ENCODE data around the gene KLC4. TPM values are rescaled to one million over a fixed set of nuclear protein-coding genes. Genes with fewer than 3 reads are reported as not detected.

The KLC4 gene
- total RNA-seq, 1 donor from 2014 or later = 41.4 TPM

GRCh38 chr6:43035495-43036194 is 23.8 kb upstream of the KLC4 start:
- Mint-ChIP-seq H3K9me3 (ENCODE audit: unreplicated experiment) (no peaks in the 10 kb centered on the region), H3K27me3 (ENCODE audit: unreplicated experiment) (no peaks in the 10 kb centered on the region), H3K4me3 (ENCODE audit: unreplicated experiment) (no peak overlapping the region), H3K27ac (ENCODE audit: unreplicated experiment) (no peak overlapping the region), H3K4me1 (ENCODE audit: unreplicated experiment) (no peaks in the 10 kb centered on the region), H3K36me3 (ENCODE audit: low read depth, unreplicated experiment) (peaks cover 29% of the 10 kb centered on the region)
- no peak for TF ChIP-seq CTCF (IDR thresholded peaks at IDR 0.05; ENCODE audit: unreplicated experiment)
- no peak for DNase-seq (ENCODE audit: low spot score)

DNA sequence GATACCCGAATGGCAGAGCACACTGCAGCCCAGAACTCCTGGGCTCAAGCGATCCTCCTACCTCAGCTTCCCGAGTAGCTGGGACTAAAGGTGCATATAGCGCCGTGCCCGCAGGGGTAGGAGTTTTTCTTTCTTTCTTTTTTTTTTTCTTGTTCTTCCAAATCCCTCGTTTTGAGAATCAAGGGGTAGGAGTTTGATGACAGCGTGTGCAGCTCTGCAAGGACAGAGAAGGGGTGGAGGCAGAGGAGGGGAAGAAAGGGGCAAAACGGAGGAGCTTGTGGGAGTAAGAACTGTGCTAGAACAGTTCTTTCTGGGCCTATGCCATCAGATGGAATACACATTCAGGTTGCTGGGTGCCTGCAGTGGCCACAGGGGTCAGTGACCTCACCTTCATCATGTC is 22.7 kb upstream of the KLC4 start:
- Mint-ChIP-seq H3K27ac (ENCODE audit: unreplicated experiment) (no peak overlapping the region), H3K9me3 (ENCODE audit: unreplicated experiment) (no peaks in the 10 kb centered on the region), H3K4me1 (ENCODE audit: unreplicated experiment) (no peaks in the 10 kb centered on the region), H3K36me3 (ENCODE audit: low read depth, unreplicated experiment) (peaks cover 35% of the 10 kb centered on the region), H3K4me3 (ENCODE audit: unreplicated experiment) (no peak overlapping the region), H3K27me3 (ENCODE audit: unreplicated experiment) (no peaks in the 10 kb centered on the region)
- DNase-seq (ENCODE audit: low spot score) = no peak
- TF ChIP-seq CTCF (IDR thresholded peaks at IDR 0.05; ENCODE audit: unreplicated experiment) = no peak

DNA sequence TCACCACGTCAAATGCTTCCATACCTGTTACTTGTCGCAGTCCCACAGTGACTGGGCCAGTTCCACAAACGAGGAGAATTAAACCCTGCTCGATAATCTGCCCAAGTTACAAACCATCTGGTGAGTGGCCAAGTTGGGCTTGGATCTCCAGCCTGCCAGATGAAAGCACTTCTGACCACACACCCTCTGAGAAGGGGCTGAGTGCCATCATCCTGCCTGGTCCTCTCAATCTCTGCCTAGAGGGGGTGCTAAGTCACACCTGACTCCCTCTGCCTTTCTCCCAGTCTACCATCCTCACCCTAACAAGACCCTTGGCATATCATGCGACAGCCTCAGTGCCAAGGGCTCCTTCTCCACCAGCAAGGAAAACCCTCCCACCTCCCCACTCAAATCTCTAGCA is 22.2 kb upstream of the KLC4 start:
- peak overlapping the region; percentile 31 for H3K27ac Mint-ChIP-seq (ENCODE audit: unreplicated experiment)
- H3K9me3 Mint-ChIP-seq (ENCODE audit: unreplicated experiment) = no peaks in the 10 kb centered on the region
- H3K27me3 Mint-ChIP-seq (ENCODE audit: unreplicated experiment) = peaks cover 1% of the 10 kb centered on the region
- no peaks in the 10 kb centered on the region for H3K4me1 Mint-ChIP-seq (ENCODE audit: unreplicated experiment)
- H3K36me3 Mint-ChIP-seq (ENCODE audit: low read depth, unreplicated experiment) = peaks cover 35% of the 10 kb centered on the region
- no peak for DNase-seq (ENCODE audit: low spot score)
- H3K4me3 Mint-ChIP-seq (ENCODE audit: unreplicated experiment) = peak overlapping the region; percentile 47
- no peak for TF ChIP-seq CTCF (IDR thresholded peaks at IDR 0.05; ENCODE audit: unreplicated experiment)

DNA sequence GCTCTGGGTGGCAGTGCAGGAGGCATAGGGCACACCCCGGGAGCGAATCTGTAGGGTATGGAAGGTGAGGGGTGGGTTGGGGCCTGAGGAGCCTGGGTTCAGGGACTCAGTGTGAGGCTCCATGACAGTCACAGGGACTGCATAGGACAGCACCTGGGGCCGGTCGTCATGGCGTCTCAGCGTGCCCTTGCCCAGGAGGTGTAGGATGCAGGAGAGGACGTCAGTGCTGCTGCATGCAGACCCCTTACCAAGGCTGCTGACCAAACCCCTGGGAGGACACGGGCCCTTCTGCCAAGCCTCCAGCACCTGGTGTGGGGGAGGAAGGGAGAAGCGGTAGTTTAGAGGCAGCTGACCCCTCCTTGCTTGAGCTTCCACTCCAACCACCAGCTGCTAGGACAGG is 21.7 kb upstream of the KLC4 start:
- no peak overlapping the region for H3K27ac Mint-ChIP-seq (ENCODE audit: unreplicated experiment)
- no peaks in the 10 kb centered on the region for H3K4me1 Mint-ChIP-seq (ENCODE audit: unreplicated experiment)
- H3K9me3 Mint-ChIP-seq (ENCODE audit: unreplicated experiment) = no peaks in the 10 kb centered on the region
- no peak for TF ChIP-seq CTCF (IDR thresholded peaks at IDR 0.05; ENCODE audit: unreplicated experiment)
- no peak for DNase-seq (ENCODE audit: low spot score)
- peak overlapping the region; percentile 47 for H3K4me3 Mint-ChIP-seq (ENCODE audit: unreplicated experiment)
- H3K27me3 Mint-ChIP-seq (ENCODE audit: unreplicated experiment) = peaks cover 4% of the 10 kb centered on the region
- peaks cover 39% of the 10 kb centered on the region for H3K36me3 Mint-ChIP-seq (ENCODE audit: low read depth, unreplicated experiment)

DNA sequence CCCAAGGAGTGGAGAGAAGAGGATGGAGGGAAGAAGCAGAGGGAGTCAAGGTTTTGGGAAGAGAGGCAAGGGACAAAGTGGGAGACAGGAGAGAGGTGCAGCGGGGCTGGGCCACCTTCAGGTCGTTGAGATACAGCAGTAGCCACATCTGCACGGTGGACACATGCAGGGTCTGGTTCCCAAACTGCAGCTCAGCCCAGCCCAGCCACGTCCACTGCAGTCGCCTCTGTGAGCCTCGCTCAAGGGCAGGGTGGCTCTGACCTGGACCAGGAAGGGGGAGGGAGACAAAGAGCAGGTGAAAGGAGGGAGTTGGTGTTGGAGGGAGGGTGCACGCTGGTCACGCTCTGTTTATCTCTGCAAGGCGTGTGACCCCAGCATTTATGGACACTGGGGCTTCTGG is 20.7 kb upstream of the KLC4 start:
- Mint-ChIP-seq H3K36me3 (ENCODE audit: low read depth, unreplicated experiment) (peaks cover 38% of the 10 kb centered on the region), H3K4me1 (ENCODE audit: unreplicated experiment) (no peaks in the 10 kb centered on the region), H3K4me3 (ENCODE audit: unreplicated experiment) (no peak overlapping the region), H3K27ac (ENCODE audit: unreplicated experiment) (peak overlapping the region; percentile 36), H3K27me3 (ENCODE audit: unreplicated experiment) (peaks cover 5% of the 10 kb centered on the region), H3K9me3 (ENCODE audit: unreplicated experiment) (no peaks in the 10 kb centered on the region)
- TF ChIP-seq CTCF (IDR thresholded peaks at IDR 0.05; ENCODE audit: unreplicated experiment) = no peak
- no peak for DNase-seq (ENCODE audit: low spot score)

Measured in endothelial cell (in vitro differentiated cells).